ENCODE results near the gene CRKL.

The CRKL gene

GRCh38 chr22:20998411-20999336 is 81.5 kb downstream of the CRKL start:
- DNase-seq: no peak

- DNase-seq: no peak
Measured at GRCh38 chr22:20999350-21000206, 82.4 kb downstream of the CRKL start.

- no peak for DNase-seq
Measured at GRCh38 chr22:21000207-21000986, 83.2 kb downstream of the CRKL start.

- no peak for DNase-seq
Measured at GRCh38 chr22:21000987-21001600, 83.9 kb downstream of the CRKL start.

- DNase-seq: peak; percentile 91 to 96 (median 94)
Measured at GRCh38 chr22:21001601-21002325, 84.6 kb downstream of the CRKL start, which contains the start of gene THAP7. Gene THAP7 (minus strand): TSS chr22:21002118. CDS start chr22:21001911, 207 bp downstream.

All from activated CD4-positive, CD25-positive, alpha-beta regulatory T cell (primary cell).